ENCODE data around the gene TP53RK.

DNA sequence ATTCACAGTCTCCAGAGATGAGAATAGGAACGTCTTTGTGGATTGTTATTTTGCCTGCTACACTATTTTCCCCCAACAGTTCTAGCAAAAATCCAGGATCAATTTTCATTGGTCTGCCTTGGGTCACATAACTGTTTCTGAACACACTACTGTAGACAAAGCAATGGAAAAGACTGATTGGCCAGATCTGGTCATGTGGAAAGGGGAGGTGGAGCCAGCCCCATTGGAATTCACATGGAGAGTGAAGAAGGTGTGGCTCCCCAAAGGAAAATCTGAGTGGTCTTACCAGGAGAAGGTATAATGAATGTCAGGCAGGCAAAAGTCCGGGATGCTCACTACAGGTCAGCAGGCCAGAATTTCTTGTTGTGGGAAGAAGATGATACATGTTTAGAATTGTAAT, 9.5 kb upstream of the TP53RK start:
- no peak for TF ChIP-seq POLR2AphosphoS5 (IDR thresholded peaks at IDR 0.05)
- TF ChIP-seq, protein P1, sequence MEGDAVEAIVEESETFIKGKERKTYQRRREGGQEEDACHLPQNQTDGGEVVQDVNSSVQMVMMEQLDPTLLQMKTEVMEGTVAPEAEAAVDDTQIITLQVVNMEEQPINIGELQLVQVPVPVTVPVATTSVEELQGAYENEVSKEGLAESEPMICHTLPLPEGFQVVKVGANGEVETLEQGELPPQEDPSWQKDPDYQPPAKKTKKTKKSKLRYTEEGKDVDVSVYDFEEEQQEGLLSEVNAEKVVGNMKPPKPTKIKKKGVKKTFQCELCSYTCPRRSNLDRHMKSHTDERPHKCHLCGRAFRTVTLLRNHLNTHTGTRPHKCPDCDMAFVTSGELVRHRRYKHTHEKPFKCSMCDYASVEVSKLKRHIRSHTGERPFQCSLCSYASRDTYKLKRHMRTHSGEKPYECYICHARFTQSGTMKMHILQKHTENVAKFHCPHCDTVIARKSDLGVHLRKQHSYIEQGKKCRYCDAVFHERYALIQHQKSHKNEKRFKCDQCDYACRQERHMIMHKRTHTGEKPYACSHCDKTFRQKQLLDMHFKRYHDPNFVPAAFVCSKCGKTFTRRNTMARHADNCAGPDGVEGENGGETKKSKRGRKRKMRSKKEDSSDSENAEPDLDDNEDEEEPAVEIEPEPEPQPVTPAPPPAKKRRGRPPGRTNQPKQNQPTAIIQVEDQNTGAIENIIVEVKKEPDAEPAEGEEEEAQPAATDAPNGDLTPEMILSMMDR (IDR thresholded peaks at IDR 0.05; ENCODE audit: poor library complexity, severe bottlenecking) = no peak
- no peak for TF ChIP-seq EZH2 (IDR thresholded peaks at IDR 0.05; ENCODE audit: borderline replicate concordance, insufficient read depth, low read length, poor library complexity, severe bottlenecking)
- no peak for TF ChIP-seq TAF1 (IDR thresholded peaks at IDR 0.05; ENCODE audit: low read depth)
- no peak for TF ChIP-seq EP300 (conservative IDR thresholded peaks at IDR 0.05; ENCODE audit: poor library complexity, severe bottlenecking)
- no peak for TF ChIP-seq REST (IDR thresholded peaks at IDR 0.05; ENCODE audit: borderline replicate concordance)
- no peak for TF ChIP-seq SMC3 (conservative IDR thresholded peaks at IDR 0.05; ENCODE audit: poor library complexity)
- no peak for TF ChIP-seq MXI1 (conservative IDR thresholded peaks at IDR 0.05; ENCODE audit: poor library complexity, severe bottlenecking)
- TF ChIP-seq RAD21 (conservative IDR thresholded peaks at IDR 0.05) = no peak
